IMR-90 (cell line): ENCODE results near the gene HFM1.

Experiments used
- BHLHE40 ChIP-seq: fragments of 150-350 bp; IDR thresholded peaks from 2 replicates; pipeline ENCODE4 v1.6.1; 2016; ENCODE audit warnings: mild to moderate bottlenecking, low read depth, low read length
- CEBPB ChIP-seq: IDR thresholded peaks from 2 replicates; pipeline ENCODE4 v1.6.1; 2012; ENCODE audit warnings: low read depth, low read length, improper control_type of control experiment
- CHD1 ChIP-seq: IDR thresholded peaks from 2 replicates; pipeline ENCODE4 v1.6.1; 2012; ENCODE audit warnings: low read depth, low read length, improper control_type of control experiment
- CTCF ChIP-seq: conservative IDR thresholded peaks from 2 replicates; pipeline ENCODE4 v1.5.1; 2012; ENCODE audit warnings: mild to moderate bottlenecking, low read depth, low read length, improper control_type of control experiment
- FOS ChIP-seq: fragments of 150-350 bp; IDR thresholded peaks from 2 replicates; pipeline ENCODE4 v1.6.1; 2016; ENCODE audit warnings: low read depth, low read length
- MAFK ChIP-seq: IDR thresholded peaks from 2 replicates; pipeline ENCODE4 v1.6.1; 2012; ENCODE audit warnings: low read depth, low read length, improper control_type of control experiment
- MAZ ChIP-seq: IDR thresholded peaks from 2 replicates; pipeline ENCODE4 v1.6.1; 2012; ENCODE audit warnings: low read depth, mild to moderate bottlenecking, low read length, improper control_type of control experiment, moderate library complexity, borderline replicate concordance
- MXI1 ChIP-seq: IDR thresholded peaks from 2 replicates; pipeline ENCODE4 v1.6.1; 2012; ENCODE audit warnings: low read depth, mild to moderate bottlenecking, low read length, moderate library complexity, borderline replicate concordance
- POLR2A ChIP-seq: IDR thresholded peaks from 2 replicates; pipeline ENCODE4 v1.6.1; 2012; ENCODE audit warnings: mild to moderate bottlenecking, low read depth, low read length
- RAD21 ChIP-seq: IDR thresholded peaks from 2 replicates; pipeline ENCODE4 v1.6.1; 2012; ENCODE audit warnings: low read length, improper control_type of control experiment
- RFX5 ChIP-seq: IDR thresholded peaks from 2 replicates; pipeline ENCODE4 v1.8.0; 2012; ENCODE audit warnings: low read depth, mild to moderate bottlenecking, low read length, moderate library complexity
- SMC3 ChIP-seq: fragments of 150-350 bp; IDR thresholded peaks from 2 replicates; pipeline ENCODE4 v1.6.1; 2016; ENCODE audit warnings: low read depth, mild to moderate bottlenecking, antibody characterized with exemption, low read length, moderate library complexity
- TF ChIP-seq, protein P1 (sequence below): fragments of 150-350 bp; IDR thresholded peaks from 2 replicates; pipeline ENCODE4 v1.6.1; 2017; ENCODE audit warnings: mild to moderate bottlenecking, antibody characterized with exemption, low read length, low read depth
- TF ChIP-seq, protein P2 (sequence below): fragments of 150-350 bp; IDR thresholded peaks from 2 replicates; pipeline ENCODE4 v1.6.1; 2016; ENCODE audit warnings: low read depth, mild to moderate bottlenecking, low read length, moderate library complexity, borderline replicate concordance

DNA sequence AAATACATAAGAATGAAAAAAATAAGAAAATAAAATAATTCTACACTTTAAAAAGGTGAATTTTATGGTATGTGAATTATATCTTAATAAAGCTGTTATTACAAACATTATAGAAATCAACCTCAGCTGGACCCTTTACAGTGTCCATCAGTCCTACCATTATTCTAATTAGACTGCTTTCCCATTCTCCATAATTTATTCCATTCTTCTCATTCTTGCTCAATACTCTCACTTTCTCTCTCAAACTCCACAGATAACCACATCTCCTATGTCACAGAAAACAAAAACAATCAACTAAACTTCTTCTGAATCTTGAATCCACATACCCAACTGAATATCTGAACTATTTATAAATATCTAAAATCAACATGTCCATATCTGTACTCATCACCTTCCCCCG is 11.6 kb downstream of the HFM1 start:
- no peak for TF ChIP-seq CTCF
- TF ChIP-seq CHD1 = no peak
- no peak for TF ChIP-seq POLR2A
- no peak for TF ChIP-seq CEBPB
- TF ChIP-seq, protein P1, sequence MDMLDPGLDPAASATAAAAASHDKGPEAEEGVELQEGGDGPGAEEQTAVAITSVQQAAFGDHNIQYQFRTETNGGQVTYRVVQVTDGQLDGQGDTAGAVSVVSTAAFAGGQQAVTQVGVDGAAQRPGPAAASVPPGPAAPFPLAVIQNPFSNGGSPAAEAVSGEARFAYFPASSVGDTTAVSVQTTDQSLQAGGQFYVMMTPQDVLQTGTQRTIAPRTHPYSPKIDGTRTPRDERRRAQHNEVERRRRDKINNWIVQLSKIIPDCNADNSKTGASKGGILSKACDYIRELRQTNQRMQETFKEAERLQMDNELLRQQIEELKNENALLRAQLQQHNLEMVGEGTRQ = no peak
- no peak for TF ChIP-seq MAZ
- TF ChIP-seq, protein P2, sequence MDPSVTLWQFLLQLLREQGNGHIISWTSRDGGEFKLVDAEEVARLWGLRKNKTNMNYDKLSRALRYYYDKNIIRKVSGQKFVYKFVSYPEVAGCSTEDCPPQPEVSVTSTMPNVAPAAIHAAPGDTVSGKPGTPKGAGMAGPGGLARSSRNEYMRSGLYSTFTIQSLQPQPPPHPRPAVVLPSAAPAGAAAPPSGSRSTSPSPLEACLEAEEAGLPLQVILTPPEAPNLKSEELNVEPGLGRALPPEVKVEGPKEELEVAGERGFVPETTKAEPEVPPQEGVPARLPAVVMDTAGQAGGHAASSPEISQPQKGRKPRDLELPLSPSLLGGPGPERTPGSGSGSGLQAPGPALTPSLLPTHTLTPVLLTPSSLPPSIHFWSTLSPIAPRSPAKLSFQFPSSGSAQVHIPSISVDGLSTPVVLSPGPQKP = no peak
- no peak for TF ChIP-seq BHLHE40
- no peak for TF ChIP-seq MAFK
- TF ChIP-seq SMC3 = no peak
- TF ChIP-seq RAD21 = no peak
- TF ChIP-seq FOS = no peak
- TF ChIP-seq RFX5 = no peak
- no peak for TF ChIP-seq MXI1
